B cell (primary cell): ENCODE data around the gene CDADC1.

Experiments
- CTCF ChIP-seq: fragments of 200-600 bp; IDR thresholded peaks from one replicate; pipeline ENCODE4 v1.8.0; 2022; ENCODE audit warnings: antibody characterized with exemption, mild to moderate bottlenecking
- EZH2 ChIP-seq: IDR thresholded peaks from 2 replicates; pipeline ENCODE4 v1.6.1; 2012; ENCODE audit warnings: borderline replicate concordance, low read depth, mild to moderate bottlenecking, moderate library complexity, low read length; ENCODE audit not compliant: insufficient read depth, poor library complexity, severe bottlenecking

DNA sequence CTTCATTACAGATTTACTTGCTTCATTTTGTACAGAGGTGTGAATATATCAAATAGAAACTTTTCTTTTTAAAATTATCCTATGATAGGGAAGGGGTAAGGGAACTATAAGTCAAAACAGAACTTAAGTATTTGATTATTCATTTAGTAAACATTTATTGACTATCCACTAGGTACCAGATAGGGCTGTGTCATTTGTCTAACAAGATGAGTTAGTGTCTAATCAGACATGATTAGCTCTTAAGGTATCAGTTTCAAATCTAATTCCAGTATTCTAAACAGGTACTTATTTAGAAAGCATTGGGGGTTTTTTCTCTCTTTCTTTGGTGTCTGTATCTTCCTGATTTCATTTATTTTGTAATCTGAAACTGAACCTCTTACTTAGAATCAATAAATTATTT, 32.2 kb downstream of the CDADC1 start:
- no peak for TF ChIP-seq CTCF
- no peak for TF ChIP-seq EZH2
